KMS-11 (cell line): Measurements from ENCODE around the gene EDIL3.
A peak's percentile ranks its signal among the peaks of the same experiment; 100 is the strongest.

Experiments used
- H2AFZ ChIP-seq: fragments of 200-600 bp; sonication (generic); 2 replicates; pipeline ENCODE4 v1.6.1; 2016; ENCODE audit warnings: antibody characterized with exemption, mixed run types, low read depth
- H3K27ac ChIP-seq: fragments of 200-600 bp; sonication (generic); 2 replicates; pipeline ENCODE4 v1.6.1; 2016; ENCODE audit warnings: mild to moderate bottlenecking, mixed run types
- H3K27me3 ChIP-seq: fragments of 200-600 bp; sonication (generic); 2 replicates; pipeline ENCODE4 v1.6.1; 2017; ENCODE audit warnings: mild to moderate bottlenecking, low read depth, mixed run types, moderate library complexity; ENCODE audit not compliant: insufficient read depth
- H3K36me3 ChIP-seq: fragments of 200-600 bp; sonication (generic); 2 replicates; pipeline ENCODE4 v1.6.1; 2017; ENCODE audit warnings: mild to moderate bottlenecking, mixed run types; ENCODE audit not compliant: insufficient read depth
- H3K4me1 ChIP-seq: fragments of 200-600 bp; sonication (generic); 2 replicates; pipeline ENCODE4 v1.6.1; 2016; ENCODE audit warnings: mild to moderate bottlenecking, low read depth, mixed run types; ENCODE audit not compliant: poor library complexity, severe bottlenecking
- H3K4me2 ChIP-seq: fragments of 200-600 bp; sonication (generic); 2 replicates; pipeline ENCODE4 v1.7.0; 2016; ENCODE audit warnings: mild to moderate bottlenecking, mixed run types
- H3K4me3 ChIP-seq: fragments of 200-600 bp; sonication (generic); IDR thresholded peaks from 2 replicates; pipeline ENCODE4 v1.6.1; 2017; ENCODE audit warnings: low read depth, low read length, mixed read lengths; ENCODE audit not compliant: insufficient read depth
- H3K79me2 ChIP-seq: fragments of 200-600 bp; sonication (generic); 2 replicates; pipeline ENCODE4 v1.6.1; 2016; ENCODE audit warnings: low read depth, mixed run types; ENCODE audit not compliant: insufficient read depth
- H3K9ac ChIP-seq: fragments of 200-600 bp; sonication (generic); 2 replicates; pipeline ENCODE4 v1.6.1; 2016; ENCODE audit warnings: mild to moderate bottlenecking, mixed run types
- H4K20me1 ChIP-seq: fragments of 200-600 bp; sonication (generic); 2 replicates; pipeline ENCODE4 v1.6.1; 2016; ENCODE audit warnings: mild to moderate bottlenecking, mixed run types; ENCODE audit not compliant: insufficient read depth
- TF ChIP-seq, protein P1 (sequence below): fragments of 200-600 bp; sonication (generic); conservative IDR thresholded peaks from 2 replicates; pipeline ENCODE4 v1.6.1; 2017; ENCODE audit warnings: low read depth, mild to moderate bottlenecking, antibody characterized with exemption, low read length, moderate library complexity, mixed read lengths

EDIL3 gene

DNA sequence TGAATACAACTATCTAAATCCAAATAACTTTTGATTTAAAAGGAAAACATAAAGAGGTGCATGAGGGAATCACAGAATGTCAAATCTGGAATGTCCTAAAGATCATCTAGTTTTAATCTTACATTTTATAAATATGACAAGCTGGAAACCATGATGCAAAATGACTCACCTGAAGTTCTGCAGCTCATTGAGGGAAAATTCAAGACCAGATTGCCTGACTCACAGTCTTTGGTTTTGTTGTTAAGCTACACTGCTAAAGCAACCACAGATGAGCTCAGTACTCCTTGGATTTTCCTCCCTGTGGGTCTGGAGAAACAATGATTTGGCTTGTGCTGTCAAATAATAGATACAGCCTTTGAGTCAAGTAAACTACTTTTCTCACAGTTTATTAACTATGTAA, 19.1 kb upstream of the EDIL3 start:
- Histone ChIP-seq H4K20me1 (no peaks in the 10 kb centered on the region), H3K4me3 (no peak overlapping the region), H3K4me1 (no peaks in the 10 kb centered on the region), H3K27ac (no peak overlapping the region), H3K4me2 (no peak overlapping the region), H3K27me3 (no peaks in the 10 kb centered on the region), H3K36me3 (no peaks in the 10 kb centered on the region), H3K79me2 (no peaks in the 10 kb centered on the region), H2AFZ (no peak overlapping the region), H3K9ac (no peak overlapping the region)
- TF ChIP-seq, protein P1, sequence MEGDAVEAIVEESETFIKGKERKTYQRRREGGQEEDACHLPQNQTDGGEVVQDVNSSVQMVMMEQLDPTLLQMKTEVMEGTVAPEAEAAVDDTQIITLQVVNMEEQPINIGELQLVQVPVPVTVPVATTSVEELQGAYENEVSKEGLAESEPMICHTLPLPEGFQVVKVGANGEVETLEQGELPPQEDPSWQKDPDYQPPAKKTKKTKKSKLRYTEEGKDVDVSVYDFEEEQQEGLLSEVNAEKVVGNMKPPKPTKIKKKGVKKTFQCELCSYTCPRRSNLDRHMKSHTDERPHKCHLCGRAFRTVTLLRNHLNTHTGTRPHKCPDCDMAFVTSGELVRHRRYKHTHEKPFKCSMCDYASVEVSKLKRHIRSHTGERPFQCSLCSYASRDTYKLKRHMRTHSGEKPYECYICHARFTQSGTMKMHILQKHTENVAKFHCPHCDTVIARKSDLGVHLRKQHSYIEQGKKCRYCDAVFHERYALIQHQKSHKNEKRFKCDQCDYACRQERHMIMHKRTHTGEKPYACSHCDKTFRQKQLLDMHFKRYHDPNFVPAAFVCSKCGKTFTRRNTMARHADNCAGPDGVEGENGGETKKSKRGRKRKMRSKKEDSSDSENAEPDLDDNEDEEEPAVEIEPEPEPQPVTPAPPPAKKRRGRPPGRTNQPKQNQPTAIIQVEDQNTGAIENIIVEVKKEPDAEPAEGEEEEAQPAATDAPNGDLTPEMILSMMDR: no peak

DNA sequence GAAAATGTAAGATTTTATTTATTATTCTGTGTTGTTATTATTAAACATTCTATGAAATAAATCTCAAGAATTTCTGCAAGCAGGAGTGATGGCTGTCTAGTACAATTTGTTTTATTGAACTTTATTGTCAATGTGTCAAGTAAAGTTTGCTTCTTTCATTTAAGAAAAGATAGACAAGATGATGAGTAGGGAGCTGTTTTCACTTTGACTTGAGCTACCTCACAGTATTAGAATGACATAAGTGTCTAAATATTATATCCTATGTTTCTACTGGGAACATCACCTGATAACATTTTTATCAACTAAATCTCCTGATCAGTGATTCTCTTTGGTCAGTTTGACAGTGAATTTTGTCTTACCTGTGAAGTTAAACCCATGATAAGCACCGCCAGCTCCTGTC, 12.7 kb upstream of the EDIL3 start:
- Histone ChIP-seq H3K4me1 (no peaks in the 10 kb centered on the region), H2AFZ (no peak overlapping the region), H3K27me3 (no peaks in the 10 kb centered on the region), H3K4me2 (no peak overlapping the region), H4K20me1 (no peaks in the 10 kb centered on the region), H3K36me3 (no peaks in the 10 kb centered on the region), H3K27ac (no peak overlapping the region), H3K79me2 (no peaks in the 10 kb centered on the region), H3K9ac (no peak overlapping the region), H3K4me3 (no peak overlapping the region)
- TF ChIP-seq, protein P1: no peak

DNA sequence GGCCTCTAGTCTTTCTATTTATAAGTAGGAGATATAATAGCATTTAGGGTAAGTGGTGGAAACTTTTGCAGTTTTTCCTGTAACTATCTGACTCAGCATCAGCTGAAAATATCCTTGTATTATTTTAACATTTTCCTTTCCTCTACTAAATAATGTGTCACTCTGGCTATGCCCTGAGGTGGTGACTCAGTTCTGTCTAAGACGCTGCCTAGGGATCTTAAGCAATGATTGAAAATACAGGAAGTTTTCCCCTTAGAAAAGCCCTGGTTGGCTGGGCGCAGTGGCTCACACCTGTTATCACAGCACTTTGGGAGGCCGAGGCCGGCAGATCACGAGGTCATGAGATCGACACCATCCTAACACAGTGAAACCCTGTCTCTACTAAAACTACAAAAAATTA, 9.3 kb upstream of the EDIL3 start:
- Histone ChIP-seq H4K20me1 (no peaks in the 10 kb centered on the region), H3K4me3 (no peak overlapping the region), H2AFZ (no peak overlapping the region), H3K79me2 (no peaks in the 10 kb centered on the region), H3K4me1 (no peaks in the 10 kb centered on the region), H3K27ac (no peak overlapping the region), H3K9ac (no peak overlapping the region), H3K4me2 (no peak overlapping the region), H3K27me3 (no peaks in the 10 kb centered on the region), H3K36me3 (no peaks in the 10 kb centered on the region)
- TF ChIP-seq, protein P1: no peak

DNA sequence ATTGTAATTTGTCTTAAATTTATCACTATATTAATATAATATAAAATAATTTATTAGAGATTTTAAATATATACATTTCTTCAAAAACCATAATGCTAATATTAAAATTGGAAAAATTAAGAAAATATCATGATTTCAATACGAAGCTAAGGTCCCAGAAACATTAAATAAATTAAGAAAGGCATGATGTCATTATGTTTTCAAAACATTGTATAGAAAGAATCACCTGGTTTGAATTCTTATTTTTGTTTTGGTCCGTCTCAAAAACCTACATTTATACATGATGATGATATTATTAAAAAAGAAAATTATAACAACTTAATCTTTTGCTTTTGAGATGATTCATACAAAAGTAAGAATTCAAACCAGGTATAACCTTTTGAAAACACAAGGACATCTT, 8.2 kb upstream of the EDIL3 start:
- Histone ChIP-seq H2AFZ (no peak overlapping the region), H3K36me3 (no peaks in the 10 kb centered on the region), H3K27ac (no peak overlapping the region), H3K4me3 (no peak overlapping the region), H3K4me1 (no peaks in the 10 kb centered on the region), H3K27me3 (no peaks in the 10 kb centered on the region), H3K4me2 (no peak overlapping the region), H3K79me2 (no peaks in the 10 kb centered on the region), H3K9ac (no peak overlapping the region), H4K20me1 (no peaks in the 10 kb centered on the region)
- TF ChIP-seq, protein P1: no peak

DNA sequence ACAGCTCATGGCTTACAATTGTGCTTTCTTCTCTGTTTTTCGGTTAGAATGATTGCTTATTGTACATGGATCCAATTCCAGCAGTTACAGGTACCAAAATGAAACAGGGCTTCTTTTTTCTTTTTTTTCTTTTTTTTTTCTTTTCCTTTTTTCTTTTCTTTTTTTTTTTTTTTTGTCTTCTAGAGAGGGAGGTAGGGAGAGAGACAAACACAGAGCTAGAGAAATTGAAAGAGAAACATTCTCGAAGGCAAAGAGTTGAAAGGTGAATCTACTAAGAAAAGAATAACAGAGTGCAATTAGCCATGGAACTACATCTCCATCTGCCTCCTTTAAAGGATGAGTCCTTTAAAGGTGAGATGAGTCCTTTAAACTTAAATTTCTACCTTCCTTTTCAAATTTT, 1.0 kb upstream of the EDIL3 start:
- Histone ChIP-seq H3K4me2 (peak overlapping the region; percentile 59; the same call in 1 of the 2 replicates), H3K36me3 (no peaks in the 10 kb centered on the region), H3K79me2 (no peaks in the 10 kb centered on the region), H4K20me1 (no peaks in the 10 kb centered on the region), H3K4me1 (no peaks in the 10 kb centered on the region), H3K27me3 (no peaks in the 10 kb centered on the region), H3K9ac (no peak overlapping the region), H3K4me3 (no peak overlapping the region), H2AFZ (peak overlapping the region; percentile 93; the same call in 1 of the 2 replicates), H3K27ac (no peak overlapping the region)
- TF ChIP-seq, protein P1: no peak
